HFFc6 (cell line): ENCODE results near the gene CNTLN. TPM values are rescaled to one million over a fixed set of nuclear protein-coding genes. Genes with fewer than 3 reads are reported as not detected.
A peak's percentile ranks its signal among the peaks of the same experiment; 100 is the strongest.

Experiments
- DNase-seq: peaks from one replicate; pipeline ENCODE4 v3.0.0-alpha.2; 2018
- H3K27ac Mint-ChIP-seq: 2 replicates; pipeline ENCODE4 v1.8.0; 2020; ENCODE audit warnings: mild to moderate bottlenecking, mixed read lengths
- H3K27me3 Mint-ChIP-seq: 2 replicates; pipeline ENCODE4 v1.8.0; 2021; ENCODE audit warnings: mild to moderate bottlenecking, moderate library complexity, mixed read lengths; ENCODE audit not compliant: insufficient read depth
- H3K36me3 Mint-ChIP-seq: 2 replicates; pipeline ENCODE4 v1.8.0; 2021; ENCODE audit warnings: low read depth, mixed read lengths
- H3K4me1 Mint-ChIP-seq: 2 replicates; pipeline ENCODE4 v1.8.0; 2020; ENCODE audit warnings: low read depth, mixed read lengths
- H3K4me3 Mint-ChIP-seq: 2 replicates; pipeline ENCODE4 v1.8.0; 2020; ENCODE audit warnings: mild to moderate bottlenecking, moderate library complexity, mixed read lengths
- H3K9me3 Mint-ChIP-seq: 2 replicates; pipeline ENCODE4 v1.8.0; 2020; ENCODE audit warnings: mild to moderate bottlenecking, mixed read lengths
- CTCF ChIP-seq: fragments of 200-600 bp; sonication (generic); IDR thresholded peaks from 2 replicates; pipeline ENCODE4 v1.5.0; 2021; ENCODE audit warnings: antibody characterized with exemption, mild to moderate bottlenecking
- total RNA-seq, 6 experiments: library from RNA; stranded (reverse); fragmentation: NEBNext Ultra II Directional; extraction: Animal tissue kit (Norgen Biotek cat#: 25700); gene quantifications; 2 replicates in 1 of 6; 3 replicates in 5 of 6; pipeline ENCODE4 v1.2.3, GENCODE V29; 2021

The CNTLN gene
- total RNA-seq, 6 experiments from 2014 or later = 4.9 to 9.0 (median 8.6) TPM

GRCh38 chr9:17135295-17136160 lies 688 bp downstream of the CNTLN start:
- peaks cover 35% of the 10 kb centered on the region for H3K4me1 Mint-ChIP-seq
- H3K27me3 Mint-ChIP-seq = no peaks in the 10 kb centered on the region; the same call in 1 of the 2 replicates
- peak; percentile 8 for DNase-seq
- H3K27ac Mint-ChIP-seq = peak overlapping the region; percentile 92
- TF ChIP-seq CTCF = no peak
- peaks cover 4% of the 10 kb centered on the region; the same call in 1 of the 2 replicates for H3K36me3 Mint-ChIP-seq
- peak overlapping the region; percentile 97 for H3K4me3 Mint-ChIP-seq
- no peaks in the 10 kb centered on the region for H3K9me3 Mint-ChIP-seq

- TF ChIP-seq CTCF = no peak
- Mint-ChIP-seq H3K4me3 (no peak overlapping the region; the same call in 1 of the 2 replicates), H3K27ac (no peak overlapping the region), H3K4me1 (peaks cover 28% of the 10 kb centered on the region), H3K27me3 (no peaks in the 10 kb centered on the region; the same call in 1 of the 2 replicates), H3K9me3 (no peaks in the 10 kb centered on the region), H3K36me3 (peaks cover 4% of the 10 kb centered on the region; the same call in 1 of the 2 replicates)
- no peak for DNase-seq
These were observed 2.7 kb downstream of the CNTLN start for GRCh38 chr9:17137566-17137965.

GRCh38 chr9:17138503-17138902 lies 3.7 kb downstream of the CNTLN start:
- Mint-ChIP-seq H3K27me3 (no peaks in the 10 kb centered on the region; the same call in 1 of the 2 replicates), H3K9me3 (no peaks in the 10 kb centered on the region), H3K4me3 (no peak overlapping the region), H3K4me1 (peaks cover 28% of the 10 kb centered on the region), H3K27ac (no peak overlapping the region), H3K36me3 (peaks cover 4% of the 10 kb centered on the region; the same call in 1 of the 2 replicates)
- TF ChIP-seq CTCF = no peak
- DNase-seq = no peak

GRCh38 chr9:17140418-17140817 lies 5.6 kb downstream of the CNTLN start:
- Mint-ChIP-seq H3K27me3 (no peaks in the 10 kb centered on the region; the same call in 1 of the 2 replicates), H3K9me3 (no peaks in the 10 kb centered on the region), H3K36me3 (peaks cover 8% of the 10 kb centered on the region), H3K4me1 (peaks cover 17% of the 10 kb centered on the region), H3K27ac (no peak overlapping the region), H3K4me3 (no peak overlapping the region)
- DNase-seq = no peak
- TF ChIP-seq CTCF = no peak

- Mint-ChIP-seq H3K9me3 (peaks cover 8% of the 10 kb centered on the region), H3K36me3 (peaks cover 74% of the 10 kb centered on the region), H3K27ac (no peak overlapping the region), H3K27me3 (no peaks in the 10 kb centered on the region), H3K4me1 (no peaks in the 10 kb centered on the region), H3K4me3 (no peak overlapping the region)
- TF ChIP-seq CTCF = no peak
- no peak for DNase-seq
These were observed 13.5 kb downstream of the CNTLN start for GRCh38 chr9:17148324-17148723.
